GM12878 (cell line): ENCODE results near the gene NAT14. TPM values are rescaled to one million over a fixed set of nuclear protein-coding genes. Genes with fewer than 3 reads are reported as not detected.

Experiments used
- ATAC-seq: fragments of 200-7000 bp; cut with Tn5 transposase; 3 replicates; pipeline ENCODE4 v1.9.1; 2020; ENCODE audit warnings: mild to moderate bottlenecking, moderate library complexity
- BruUV-seq: library from RNA; stranded (reverse); fragments of 400-500 nt; replicated peaks from 2 replicates; lab custom pipeline; 2021; lab: Mats Ljungman, UMichigan
- CTCF ChIA-PET: fragments of 300-600 bp; sonication (Branson Sonifier 250); formaldehyde crosslinking; extraction: SDS; loops from one replicate; lab custom pipeline; 2021; ENCODE audit warnings: inconsistent platforms; lab: Yijun Ruan, JAX
- POLR2A ChIA-PET: fragments of 350-600 bp; formaldehyde crosslinking; extraction: SDS; loops from one replicate; lab custom pipeline; 2021; ENCODE audit warnings: inconsistent platforms; lab: Charles Lee
- RAD21 ChIA-PET: fragments of 300-600 bp; sonication (Branson Sonifier 250); formaldehyde crosslinking; loops from one replicate; lab custom pipeline; 2023; ENCODE audit warnings: antibody characterized with exemption; ENCODE audit not compliant: unreplicated experiment; lab: Charles Lee
- SMC1A ChIA-PET: fragments of 300-600 bp; sonication (Branson Sonifier 250); formaldehyde crosslinking; loops from one replicate; lab custom pipeline; 2023; ENCODE audit not compliant: unreplicated experiment, uncharacterized antibody; lab: Charles Lee
- DNase-seq: peaks from one replicate; pipeline ENCODE4 v3.0.0-alpha.2; 2011; ENCODE audit warnings: low read depth, low spot score
- FAIRE-seq: peaks from 3 replicates; lab custom pipeline; 2011; peaks lifted over from hg19 to GRCh38; lab: Jason Lieb, UNC
- H2AFZ ChIP-seq: 2 replicates; pipeline ENCODE4 v1.6.0; 2011; ENCODE audit warnings: low read depth, low read length, control low read depth; ENCODE audit not compliant: control insufficient read depth
- H3K27ac ChIP-seq: 2 replicates; pipeline ENCODE4 v1.5.1; 2011; ENCODE audit warnings: control low read depth; ENCODE audit not compliant: control insufficient read depth, insufficient read depth
- H3K27me3 ChIP-seq, 2 experiments: replicated peaks in 1 of 2; 2 replicates each; pipeline versions ENCODE4 v1.6.0 to v1.6.1; 2011; ENCODE audit warnings: low read length in 1 of 2; ENCODE audit not compliant: control insufficient read depth in 2 of 2, insufficient read depth in 2 of 2
- H3K36me3 ChIP-seq, 2 experiments: 2 replicates each; pipeline ENCODE4 v1.5.1; 2011; ENCODE audit warnings: low read length in 1 of 2; ENCODE audit not compliant: control insufficient read depth in 2 of 2, insufficient read depth in 2 of 2
- H3K4me1 ChIP-seq: 2 replicates; pipeline ENCODE4 v1.6.1; 2011; ENCODE audit warnings: mild to moderate bottlenecking, low read length, moderate library complexity, mixed read lengths; ENCODE audit not compliant: control insufficient read depth, insufficient read depth
- H3K4me2 ChIP-seq: 2 replicates; pipeline ENCODE4 v1.6.0; 2011; ENCODE audit warnings: control low read depth; ENCODE audit not compliant: control insufficient read depth, insufficient read depth
- H3K4me3 ChIP-seq: fragments of 200-600 bp; sonication (generic); 2 replicates; pipeline ENCODE4 v1.5.1; 2016
- H3K79me2 ChIP-seq: 2 replicates; pipeline ENCODE4 v1.6.0; 2011; ENCODE audit warnings: low read length; ENCODE audit not compliant: control insufficient read depth, insufficient read depth
- H3K9ac ChIP-seq: 2 replicates; pipeline ENCODE4 v1.8.0; 2011; ENCODE audit warnings: low read length, control low read depth, mixed read lengths; ENCODE audit not compliant: control insufficient read depth, insufficient read depth
- H3K9me3 ChIP-seq: replicated peaks from 3 replicates; pipeline ENCODE4 v1.5.1; 2011; ENCODE audit warnings: mild to moderate bottlenecking, low read length; ENCODE audit not compliant: control insufficient read depth, insufficient read depth
- H4K20me1 ChIP-seq: 2 replicates; pipeline ENCODE4 v1.6.0; 2011; ENCODE audit not compliant: control insufficient read depth, insufficient read depth
- BACH1 ChIP-seq: fragments of 450-650 bp; IDR thresholded peaks from 2 replicates; pipeline ENCODE4 v1.6.1; 2017; ENCODE audit warnings: mild to moderate bottlenecking, borderline replicate concordance
- KLF5 ChIP-seq: fragments of 450-650 bp; IDR thresholded peaks from 2 replicates; pipeline ENCODE4 v1.6.1; 2014; ENCODE audit warnings: mild to moderate bottlenecking; ENCODE audit not compliant: partially characterized antibody
- NFYA ChIP-seq: IDR thresholded peaks from 2 replicates; pipeline ENCODE4 v1.6.1; 2011; ENCODE audit warnings: low read depth, mild to moderate bottlenecking, low read length, improper control_type of control experiment, borderline replicate concordance
- NFYB ChIP-seq: IDR thresholded peaks from 2 replicates; pipeline ENCODE4 v1.6.1; 2011; ENCODE audit warnings: low read depth, mild to moderate bottlenecking, low read length, improper control_type of control experiment, moderate library complexity; ENCODE audit not compliant: insufficient read depth
- POLR2AphosphoS2 ChIP-seq: IDR thresholded peaks from 2 replicates; pipeline ENCODE4 v1.6.1; 2011; ENCODE audit warnings: low read depth, mild to moderate bottlenecking, low read length, improper control_type of control experiment, moderate library complexity
- POU2F2 ChIP-seq: IDR thresholded peaks from 3 replicates; pipeline ENCODE4 v1.6.1; 2011; ENCODE audit warnings: low read depth, mild to moderate bottlenecking, low read length, borderline replicate concordance
- SIN3A ChIP-seq: IDR thresholded peaks from 2 replicates; pipeline ENCODE4 v1.6.1; 2012; ENCODE audit warnings: low read depth, low read length, improper control_type of control experiment
- TBL1XR1 ChIP-seq: IDR thresholded peaks from 2 replicates; pipeline ENCODE4 v1.6.1; 2012; ENCODE audit warnings: low read depth, low read length, improper control_type of control experiment
- ZNF207 ChIP-seq: fragments of 450-650 bp; IDR thresholded peaks from 2 replicates; pipeline ENCODE4 v1.6.1; 2014; ENCODE audit warnings: antibody characterized with exemption, mild to moderate bottlenecking, borderline replicate concordance
- WGBS: methylation state at CpG from one replicate; pipeline ENCODE4 v1.1.6; 2016; ENCODE audit warnings: low lambda C conversion rate; ENCODE audit not compliant: insufficient replicate concordance, insufficient coverage; ENCODE audit errors: missing lambda C conversion rate; 5-methylcytosine and 5-hydroxymethylcytosine counted together
- in situ Hi-C: fragments of 300-500 bp; cut with MboI; formaldehyde crosslinking; loops from 9 replicates; pipeline ENCODE4 v1.14.3; 2018; ENCODE audit warnings: mixed read lengths
- intact Hi-C: fragments of 100-400 bp; cut with micrococcal nuclease; formaldehyde crosslinking; loops from one replicate; pipeline ENCODE4 v1.14.2; 2022; ENCODE audit not compliant: unreplicated experiment
- polyA plus RNA-seq, 11 experiments: library from polyadenylated mRNA; depleted of rRNA in 4 of 11; unstranded in 6 of 11; stranded (reverse) in 5 of 11; fragments of >200 nt; fragmentation: Nextera tagmentation in 4 of 11; fragmentation: Illumina TruSeq in 1 of 11; extraction: Ambion mirVana in 4 of 11; extraction: Trizol in 1 of 11; gene quantifications; 1 replicate in 1 of 11; 2 replicates in 10 of 11; pipeline versions ENCODE4 v1.2.1 to v1.2.3, GENCODE V29; 2011 to 2016; ENCODE audit warnings: inconsistent platforms in 2 of 11, missing spikeins in 2 of 11, low read depth in 1 of 11
- total RNA-seq, 4 experiments: library from RNA; depleted of rRNA in 3 of 4; stranded (reverse); fragments of >200 nt in 3 of 4; fragmentation: Illumina TruSeq in 1 of 4; extraction: Trizol in 1 of 4; gene quantifications; 2 replicates each; pipeline versions ENCODE4 v1.2.1 to v1.2.3, GENCODE V29; 2013 to 2021

The NAT14 gene
- total and polyA plus RNA-seq, 10 of the 15 experiments (the other 5 are each of a cell fraction or from before 2014, with no cell fraction given), result 0.87 to 23.6 (median 9.7) TPM

- Histone ChIP-seq H3K4me3 (no peak overlapping the region), H3K27me3 (peaks cover 0 to 1% of the 10 kb centered on the region in 2 experiments; a peak in 2 of 4 replicates), H4K20me1 (no peaks in the 10 kb centered on the region), H3K36me3 (no peaks in the 10 kb centered on the region), H2AFZ (no peak overlapping the region), H3K4me1 (no peaks in the 10 kb centered on the region), H3K9me3 (no peaks in the 10 kb centered on the region), H3K27ac (no peak overlapping the region), H3K4me2 (no peak overlapping the region)
- no peak for FAIRE-seq
- ATAC-seq, result no peak
- in situ Hi-C loops (no loop called here), intact Hi-C loops (no loop called here)
- POLR2A ChIA-PET, result no interaction called here
- SMC1A ChIA-PET, result no interaction called here
- BruUV-seq, result no TSS peak
- DNase-seq, result no peak
- RAD21 ChIA-PET, result no interaction called here
- 53% methylated on average over 11 of the region's 11 CpGs for WGBS
- CTCF ChIA-PET, result no interaction called here
- TF ChIP-seq ZNF207, result no peak
- no peak for TF ChIP-seq BACH1
- no peak for TF ChIP-seq POU2F2
- no peak for TF ChIP-seq POLR2AphosphoS2
- TF ChIP-seq TBL1XR1, result no peak
- TF ChIP-seq, all 136 proteins: peak for 0
- Histone ChIP-seq H3K9ac (no peak overlapping the region), H3K79me2 (no peaks in the 10 kb centered on the region)
These were observed 40.3 kb upstream of the NAT14 start for GRCh38 chr19:55444646-55445045.

DNA sequence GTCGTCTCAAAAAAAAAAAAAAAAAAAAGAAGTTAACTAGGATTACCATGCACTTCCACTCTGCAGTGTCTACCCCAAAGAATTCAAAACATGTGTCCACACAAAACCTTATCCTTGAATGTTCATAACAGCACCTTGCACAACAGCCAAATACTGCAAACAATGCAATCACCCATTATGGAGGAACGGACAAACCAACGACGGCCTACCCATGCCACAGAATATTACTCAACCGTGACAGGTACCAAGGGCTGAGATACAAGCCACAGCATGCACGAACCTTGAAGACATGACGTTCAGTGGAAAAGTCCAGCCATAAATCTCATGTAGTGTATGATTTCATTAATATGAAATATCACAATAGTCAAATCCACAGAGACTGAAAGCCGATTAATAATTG, 38.9 kb upstream of the NAT14 start:
- H3K36me3 ChIP-seq, result no peaks in the 10 kb centered on the region
- no peak overlapping the region for H3K4me2 ChIP-seq
- H4K20me1 ChIP-seq, result no peaks in the 10 kb centered on the region
- peaks cover 0 to 1% of the 10 kb centered on the region in 2 experiments; a peak in 2 of 4 replicates for H3K27me3 ChIP-seq
- FAIRE-seq (no peak), DNase-seq (no peak), ATAC-seq (no peak)
- intact Hi-C loops, result no loop called here
- no peak overlapping the region for H3K27ac ChIP-seq
- H3K4me3 ChIP-seq, result no peak overlapping the region
- SMC1A ChIA-PET, result no interaction called here
- no peaks in the 10 kb centered on the region for H3K4me1 ChIP-seq
- RAD21 ChIA-PET, result no interaction called here
- WGBS, result 19% methylated on average over 7 of the region's 8 CpGs
- CTCF ChIA-PET, result no interaction called here
- no peak for TF ChIP-seq SIN3A
- no peak for TF ChIP-seq KLF5
- TF ChIP-seq NFYA, result no peak
- no peak for TF ChIP-seq NFYB
- in situ Hi-C loops, result no loop called here
- no TSS peak for BruUV-seq
- H3K79me2 ChIP-seq, result no peaks in the 10 kb centered on the region
- H3K9ac ChIP-seq, result no peak overlapping the region
- POLR2A ChIA-PET, result no interaction called here
- H2AFZ ChIP-seq, result no peak overlapping the region
- no peaks in the 10 kb centered on the region for H3K9me3 ChIP-seq
